Transverse colon (tissue), 4 donors: ENCODE results near the gene PBX2. TPM values are rescaled to one million over a fixed set of nuclear protein-coding genes. Genes with fewer than 3 reads are reported as not detected.
"Not testable (repeated sequence)": the region's sequence is repeated elsewhere in the genome, so short reads cannot be mapped to it uniquely, and the experiment has no call there.

Experiments used
- DNase-seq: peaks from one replicate; pipeline ENCODE4 v3.0.0-alpha.2; 2019
- H3K27ac ChIP-seq, 4 donors: fragments of 200-600 bp; sonication (generic); 2 replicates each; pipeline ENCODE4 v1.5.1; 2016 to 2018; ENCODE audit warnings: inconsistent platforms in 4 of 4
- H3K27me3 ChIP-seq: fragments of 200-600 bp; sonication (generic); 2 replicates; pipeline ENCODE4 v1.5.1; 2017; ENCODE audit warnings: inconsistent platforms
- H3K36me3 ChIP-seq, 4 donors: fragments of 200-600 bp; sonication (generic); 2 replicates each; pipeline ENCODE4 v1.5.1; 2017 to 2019; ENCODE audit warnings: inconsistent platforms in 4 of 4
- H3K4me1 ChIP-seq, 4 donors: fragments of 200-600 bp; sonication (generic); 2 replicates each; pipeline ENCODE4 v1.5.1; 2017 to 2020; ENCODE audit warnings: inconsistent platforms in 4 of 4
- H3K4me3 ChIP-seq, 4 donors: fragments of 200-600 bp; sonication (generic); 1 replicate in 1 of 4; 2 replicates in 3 of 4; pipeline versions ENCODE4 v1.5.1 to v1.6.1; 2017 to 2019; ENCODE audit warnings: inconsistent platforms in 4 of 4
- H3K9me3 ChIP-seq, 2 donors: fragments of 200-600 bp; sonication (generic); 2 replicates each; pipeline ENCODE4 v1.5.1; 2017 to 2019; ENCODE audit warnings: inconsistent platforms in 2 of 2
- EP300 ChIP-seq: sonication (generic); formaldehyde crosslinking; IDR thresholded peaks from one replicate; pipeline ENCODE4 v1.6.1; 2017; ENCODE audit warnings: antibody characterized with exemption, low read depth
- POLR2A ChIP-seq: fragments of 450-650 bp; IDR thresholded peaks from one replicate; pipeline ENCODE4 v1.6.1; 2016; ENCODE audit warnings: antibody characterized with exemption, mild to moderate bottlenecking, moderate library complexity
- POLR2AphosphoS5 ChIP-seq, 3 donors: sonication (generic); formaldehyde crosslinking; IDR thresholded peaks; one replicate each; pipeline ENCODE4 v1.6.1; 2016; ENCODE audit warnings: antibody characterized with exemption in 3 of 3
- WGBS, 2 donors: methylation state at CpG; one replicate each; pipeline ENCODE4 v1.1.5; 2018; ENCODE audit warnings: low coverage in 1 of 2; 5-methylcytosine and 5-hydroxymethylcytosine counted together
- in situ Hi-C, 4 donors: fragments of 200-750 bp; cut with MboI; loops; one replicate each; pipeline versions ENCODE4 v1.15.0 to v1.15.1; 2017; ENCODE audit warnings: low sequenced_read_pairs in 3 of 4, low pct_ligation_motif_present in 1 of 4, low pct_unique_long_range_greater_than_20kb in 1 of 4
- intact Hi-C: fragments of 100-400 bp; cut with DNase I; formaldehyde crosslinking; loops from one replicate; pipeline ENCODE4 v1.15.1; 2023; ENCODE audit warnings: low total_unique reads
- total RNA-seq, 4 donors: library from RNA; depleted of rRNA; stranded (reverse); fragments of >200 nt; gene quantifications; one replicate each; pipeline ENCODE4 v1.1.0, GENCODE V29; 2016
- TF ChIP-seq, protein P1 (sequence below), 5 experiments: fragments of 200-600 bp in 3 of 5; fragments of 450-650 bp in 2 of 5; sonication (generic) in 3 of 5; IDR thresholded peaks; 1 replicate in 2 of 5; 2 replicates in 3 of 5; pipeline ENCODE4 v1.5.1; 2016 to 2017; ENCODE audit warnings: antibody characterized with exemption in 5 of 5, inconsistent platforms in 3 of 5, mild to moderate bottlenecking in 2 of 5, moderate library complexity in 1 of 5

PBX2 gene
- total RNA-seq, 4 donors from 2014 or later = 34.4 to 87.5 (median 41.3) TPM

DNA sequence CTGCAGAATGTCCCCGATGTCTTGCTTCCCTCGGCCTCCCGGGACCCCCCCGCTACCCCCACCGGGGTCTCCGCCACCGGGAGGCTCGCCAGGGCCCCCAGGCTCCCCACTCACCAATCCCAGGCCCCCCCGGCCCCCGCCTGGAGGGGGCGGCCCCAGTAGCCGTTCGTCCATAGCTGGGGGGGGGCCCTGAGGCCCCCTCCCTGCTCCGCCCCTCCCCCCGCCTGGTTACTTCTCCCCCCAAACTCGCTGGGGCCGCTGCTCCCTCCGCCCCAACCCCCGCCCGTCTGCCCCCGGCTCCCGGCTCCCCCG lies 304 bp downstream of the PBX2 start:
- Histone ChIP-seq H3K9me3 (no peaks in the 10 kb centered on the region), H3K27ac (peak overlapping the region; percentile 92 to 98 (median 98)), H3K4me3 (peak overlapping the region; percentile 77 to 95 (median 86)), H3K36me3 (peaks cover 0 to 7% (median 0%) of the 10 kb centered on the region in 4 donors), H3K27me3 (no peaks in the 10 kb centered on the region), H3K4me1 (peaks cover 17 to 65% (median 42%) of the 10 kb centered on the region in 4 donors)
- intact Hi-C loops = loop anchor here (2.0 kb wide), 1 partner anchor 37 kb away; no protein-coding TSS in a partner anchor
- no peak for DNase-seq
- TF ChIP-seq POLR2AphosphoS5 (IDR thresholded peaks at IDR 0.05) = no peak
- in situ Hi-C loops = no loop called here
- 11% methylated on average over 11 of the region's 23 CpGs; no CpG with 5 or more reads in 1 of the 2 donors for WGBS, 2 donors

DNA sequence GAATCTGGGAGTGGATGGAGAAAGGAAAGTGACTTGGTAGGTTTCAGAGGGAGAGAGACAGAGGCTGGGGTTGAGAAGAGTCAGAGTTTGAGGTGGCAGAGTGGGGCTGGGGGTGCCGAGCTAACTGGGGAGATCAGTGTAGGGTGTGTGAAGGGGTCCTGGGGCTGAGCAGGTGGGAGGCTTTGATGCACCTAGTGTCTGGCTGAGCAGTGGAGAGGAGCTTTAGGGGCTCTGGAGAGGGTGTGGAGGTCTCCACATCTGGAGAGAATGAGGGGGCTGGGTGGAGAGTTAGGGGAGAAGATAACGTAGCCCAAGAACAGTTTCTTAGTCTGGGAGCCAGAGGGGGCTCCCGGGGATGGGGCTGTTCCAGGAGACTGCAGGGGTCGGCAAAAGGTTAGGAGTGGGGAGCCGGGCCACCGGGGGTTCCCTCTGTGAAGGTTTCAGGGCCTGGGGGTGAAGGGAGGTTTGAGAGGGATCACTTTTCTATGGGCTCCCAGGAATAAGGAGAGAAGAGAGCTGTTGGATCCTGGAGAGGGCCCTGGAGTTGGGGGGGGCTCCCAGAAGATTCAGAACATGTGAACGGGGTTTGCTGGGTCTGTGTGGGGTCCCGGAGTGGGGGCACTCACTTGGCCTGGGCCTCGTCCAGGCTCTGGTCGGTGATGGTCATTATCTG lies 797 bp downstream of the PBX2 start:
- Histone ChIP-seq H3K4me1 (peaks cover 16 to 61% (median 42%) of the 10 kb centered on the region in 4 donors), H3K36me3 (peaks cover 0 to 7% (median 0%) of the 10 kb centered on the region in 4 donors), H3K27me3 (no peaks in the 10 kb centered on the region), H3K27ac (peak overlapping the region; percentile 92 to 98 (median 98)), H3K4me3 (peak overlapping the region; percentile 77 to 95 (median 86)), H3K9me3 (no peaks in the 10 kb centered on the region)
- no peak for TF ChIP-seq POLR2AphosphoS5 (IDR thresholded peaks at IDR 0.05)
- no peak for TF ChIP-seq EP300
- no peak for TF ChIP-seq POLR2A
- TF ChIP-seq, protein P1, sequence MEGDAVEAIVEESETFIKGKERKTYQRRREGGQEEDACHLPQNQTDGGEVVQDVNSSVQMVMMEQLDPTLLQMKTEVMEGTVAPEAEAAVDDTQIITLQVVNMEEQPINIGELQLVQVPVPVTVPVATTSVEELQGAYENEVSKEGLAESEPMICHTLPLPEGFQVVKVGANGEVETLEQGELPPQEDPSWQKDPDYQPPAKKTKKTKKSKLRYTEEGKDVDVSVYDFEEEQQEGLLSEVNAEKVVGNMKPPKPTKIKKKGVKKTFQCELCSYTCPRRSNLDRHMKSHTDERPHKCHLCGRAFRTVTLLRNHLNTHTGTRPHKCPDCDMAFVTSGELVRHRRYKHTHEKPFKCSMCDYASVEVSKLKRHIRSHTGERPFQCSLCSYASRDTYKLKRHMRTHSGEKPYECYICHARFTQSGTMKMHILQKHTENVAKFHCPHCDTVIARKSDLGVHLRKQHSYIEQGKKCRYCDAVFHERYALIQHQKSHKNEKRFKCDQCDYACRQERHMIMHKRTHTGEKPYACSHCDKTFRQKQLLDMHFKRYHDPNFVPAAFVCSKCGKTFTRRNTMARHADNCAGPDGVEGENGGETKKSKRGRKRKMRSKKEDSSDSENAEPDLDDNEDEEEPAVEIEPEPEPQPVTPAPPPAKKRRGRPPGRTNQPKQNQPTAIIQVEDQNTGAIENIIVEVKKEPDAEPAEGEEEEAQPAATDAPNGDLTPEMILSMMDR (IDR thresholded peaks at IDR 0.05) = no peak
- 2 to 6% methylated on average over 3 to 10 of the region's 10 CpGs for WGBS, 2 donors
- in situ Hi-C loops (no loop called here), intact Hi-C loops (no loop called here)
- DNase-seq = no peak

DNA sequence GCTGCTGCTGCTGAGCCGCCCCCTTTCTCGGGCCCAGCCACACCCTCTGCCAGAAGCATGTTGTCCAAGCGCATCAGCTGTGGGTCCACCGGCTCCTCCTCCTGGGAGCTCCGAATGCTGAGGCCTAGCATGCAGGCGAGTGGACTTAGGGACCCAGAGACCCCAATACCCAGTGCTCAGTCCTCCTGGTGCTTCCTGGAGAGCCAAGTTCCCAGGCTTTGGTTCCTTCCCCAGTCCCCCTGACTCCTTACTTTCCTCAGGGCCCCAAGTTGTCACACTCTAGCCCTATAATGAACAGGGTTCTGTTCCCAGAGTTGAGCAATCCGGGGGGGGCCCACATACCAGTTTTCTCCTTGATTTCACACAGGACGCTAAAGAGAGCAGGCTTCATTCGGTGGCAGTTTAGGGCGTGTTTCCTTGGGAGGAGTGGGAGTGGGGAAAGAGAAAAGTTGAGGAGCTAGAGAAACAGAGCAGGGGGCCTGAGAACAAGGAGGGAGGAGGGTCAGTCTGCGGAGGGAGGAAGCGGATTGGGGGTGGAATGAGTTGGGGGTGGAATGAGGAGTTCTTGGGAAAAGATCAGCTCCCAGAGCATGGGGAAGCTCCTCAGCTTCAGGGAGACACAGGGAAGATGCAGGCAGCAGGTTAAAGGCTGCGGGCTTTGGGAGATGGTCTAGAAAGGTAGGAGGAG lies 1.5 kb downstream of the PBX2 start:
- in situ Hi-C loops = no loop called here
- Histone ChIP-seq H3K27ac (peak overlapping the region; percentile 92 to 98 (median 98)), H3K27me3 (no peaks in the 10 kb centered on the region), H3K4me3 (peak overlapping the region; percentile 77 to 95 (median 86)), H3K36me3 (peaks cover 0 to 7% (median under 1%) of the 10 kb centered on the region in 4 donors), H3K9me3 (no peaks in the 10 kb centered on the region), H3K4me1 (peaks cover 16 to 61% (median 42%) of the 10 kb centered on the region in 4 donors)
- 22 to 27% methylated on average over 4 to 13 of the region's 13 CpGs for WGBS, 2 donors
- no peak for DNase-seq
- intact Hi-C loops = no loop called here
- TF ChIP-seq EP300 (no peak), POLR2A (no peak)
- TF ChIP-seq, protein P1 (IDR thresholded peaks at IDR 0.05) = no peak

DNA sequence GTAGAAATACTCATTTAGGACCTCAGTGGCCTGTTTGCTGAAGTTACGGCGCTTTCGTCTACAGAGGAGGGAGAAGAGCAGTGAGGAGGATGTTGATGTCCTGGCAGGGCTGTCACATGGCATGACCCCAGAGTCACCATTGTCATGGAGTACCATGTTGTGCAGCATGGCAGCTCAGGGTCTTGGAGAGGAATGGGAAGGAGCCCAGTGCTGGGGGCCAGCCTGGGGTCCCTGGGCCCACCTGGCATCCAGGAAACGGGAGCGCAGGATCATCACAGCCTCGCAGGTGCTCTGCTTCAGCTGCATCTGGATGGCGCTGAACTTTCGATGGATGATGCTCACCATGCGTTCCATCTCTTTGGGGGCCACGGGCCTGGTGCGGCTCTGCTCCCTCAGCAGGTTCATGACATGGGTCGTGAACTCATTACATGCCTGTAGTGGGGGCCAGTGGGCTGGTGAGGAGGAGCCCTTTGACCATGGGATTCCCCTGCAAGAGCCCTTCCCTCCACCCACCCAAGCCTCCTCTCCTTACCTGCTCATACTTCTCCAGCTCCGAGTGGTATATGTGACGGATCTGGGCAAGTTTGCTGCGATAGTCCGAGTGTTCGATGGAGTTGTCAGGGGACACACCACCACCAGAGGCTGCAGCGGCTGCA lies 2.1 kb downstream of the PBX2 start:
- not testable (repeated sequence) for H3K36me3 ChIP-seq

More for the DNA sequence above, 2.1 kb downstream of the PBX2 start:
- H3K9me3 ChIP-seq, in situ Hi-C loops, DNase-seq, H3K27me3 ChIP-seq, intact Hi-C loops: not testable (repeated sequence)
- H3K4me1 ChIP-seq = peaks cover 16 to 54% (median 42%) of the 10 kb centered on the region in 4 donors
- peak overlapping the region; percentile 92 to 98 (median 98) for H3K27ac ChIP-seq
- H3K4me3 ChIP-seq = peak overlapping the region in 1 of 4 donors; percentile 95
- WGBS, 2 donors = 87% methylated on average over 18 of the region's 18 CpGs; no CpG with 5 or more reads in 1 of the 2 donors
